T-helper 1 cell treated with Interleukin-12 subunit alpha and Interleukin-12 subunit beta and Interleukin-4 antibody, amounts not matched to agents 30 μg/mL and 1 μg/mL, for 36 hours (primary cell): ENCODE data around the gene MAPKAPK3.

ENCODE experiments used
- H3K27ac Mint-ChIP-seq: one replicate; pipeline ENCODE4 v1.8.0; 2021; ENCODE audit warnings: mild to moderate bottlenecking, mixed read lengths
- H3K27me3 Mint-ChIP-seq: one replicate; pipeline ENCODE4 v1.8.0; 2021; ENCODE audit warnings: low read depth, mixed read lengths
- H3K36me3 Mint-ChIP-seq: one replicate; pipeline ENCODE4 v1.8.0; 2021; ENCODE audit warnings: low read depth, mixed read lengths
- H3K4me1 Mint-ChIP-seq: one replicate; pipeline ENCODE4 v1.8.0; 2021; ENCODE audit warnings: low read depth, mixed read lengths
- H3K4me3 Mint-ChIP-seq: one replicate; pipeline ENCODE4 v1.8.0; 2021; ENCODE audit warnings: mild to moderate bottlenecking, moderate library complexity, mixed read lengths
- H3K9me3 Mint-ChIP-seq: one replicate; pipeline ENCODE4 v1.8.0; 2021; ENCODE audit warnings: mixed read lengths

MAPKAPK3 gene

DNA sequence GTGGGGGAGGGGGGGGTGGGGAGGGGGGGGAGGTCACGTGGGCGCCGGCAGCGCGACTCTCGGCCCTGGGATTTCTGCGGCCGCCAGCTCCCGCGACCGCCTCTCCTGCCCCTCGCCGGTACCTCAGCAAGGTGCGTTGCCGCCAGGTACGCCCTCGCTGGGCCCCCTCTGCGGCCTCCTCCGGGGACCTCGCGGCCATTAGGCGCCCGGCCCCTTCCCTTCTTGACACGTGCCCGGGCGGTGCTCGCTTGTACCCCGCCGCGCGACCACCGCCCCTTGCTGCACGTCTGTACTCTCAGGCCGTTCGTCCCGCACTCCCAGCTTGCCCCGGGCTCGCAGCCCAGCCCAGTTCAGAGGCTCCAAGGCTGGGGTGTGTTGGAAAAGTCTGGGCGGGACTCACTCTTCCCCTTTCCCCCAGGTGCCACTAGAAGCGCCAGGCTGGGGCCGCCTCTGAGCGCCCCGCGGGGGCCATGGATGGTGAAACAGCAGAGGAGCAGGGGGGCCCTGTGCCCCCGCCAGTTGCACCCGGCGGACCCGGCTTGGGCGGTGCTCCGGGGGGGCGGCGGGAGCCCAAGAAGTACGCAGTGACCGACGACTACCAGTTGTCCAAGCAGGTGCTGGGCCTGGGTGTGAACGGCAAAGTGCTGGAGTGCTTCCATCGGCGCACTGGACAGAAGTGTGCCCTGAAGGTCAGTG, at the start of gene MAPKAPK3:
Gene MAPKAPK3, plus strand, starts transcription at position 56 of the 696 bp plus-strand sequence. Its CDS starts 415 bp downstream, at position 471.
- Mint-ChIP-seq H3K9me3 (no peaks in the 10 kb centered on the region), H3K27ac (peak within 1 kb of the TSS; percentile 87), H3K27me3 (no peaks in the 10 kb centered on the region), H3K4me3 (peak within 1 kb of the TSS; percentile 94), H3K4me1 (peaks cover 67% of the 10 kb centered on the region), H3K36me3 (peaks cover 43% of the 10 kb centered on the region)

DNA sequence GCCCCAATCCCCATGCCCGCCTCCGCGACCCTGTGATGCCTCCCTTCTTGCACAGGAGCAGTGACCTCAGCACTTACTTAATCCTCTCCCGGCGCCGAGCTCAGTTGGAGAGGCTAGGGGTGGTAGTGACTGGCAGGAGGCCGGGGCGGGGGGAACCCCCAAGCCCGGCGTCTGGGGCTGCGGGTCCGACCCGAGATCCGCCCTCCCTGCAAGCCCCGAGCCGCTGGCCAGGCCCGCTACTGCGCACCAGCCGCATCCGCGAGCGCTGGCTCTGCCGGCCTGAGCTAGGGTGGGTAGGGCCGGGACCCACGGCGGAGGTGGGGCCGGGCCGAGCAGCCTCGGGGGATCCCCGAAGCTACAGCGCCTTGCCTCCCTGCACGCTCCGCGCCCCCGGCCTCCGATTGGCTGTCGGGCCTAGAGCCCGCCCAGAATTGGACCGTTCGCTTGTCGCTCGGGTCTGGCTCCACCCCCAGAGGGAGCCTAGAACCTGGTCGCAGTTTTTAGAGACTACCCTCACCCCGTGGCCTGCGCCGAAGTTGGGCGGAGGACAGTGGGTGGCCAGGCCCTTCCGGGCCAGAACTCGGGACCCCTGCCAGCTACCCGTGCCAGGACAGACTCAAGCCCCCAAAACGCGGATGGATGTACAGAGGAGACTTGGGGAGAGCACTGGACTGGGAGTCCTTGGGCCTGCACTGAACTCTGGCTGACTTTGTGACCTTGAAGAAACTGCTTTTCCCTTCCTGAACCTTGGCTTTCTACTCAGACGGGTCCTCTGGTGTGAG, 49.4 kb upstream of the MAPKAPK3 start, which contains the start of gene C3orf18:
Gene C3orf18, minus strand, starts transcription at position 362 of the 782 bp plus-strand sequence. CDS start 2,048 bp downstream, outside the sequence.
- Mint-ChIP-seq H3K36me3 (peaks cover 33% of the 10 kb centered on the region), H3K4me1 (peaks cover 56% of the 10 kb centered on the region), H3K27me3 (no peaks in the 10 kb centered on the region), H3K4me3 (peak within 1 kb of the TSS; percentile 97), H3K27ac (peak within 1 kb of the TSS; percentile 94), H3K9me3 (no peaks in the 10 kb centered on the region)

GRCh38 chr3:50568947-50569749, 47.8 kb upstream of the MAPKAPK3 start, which contains the start of gene HEMK1:
Gene HEMK1, plus strand, starts transcription at chr3:50569522. Its CDS starts 1,583 bp downstream, at chr3:50571105.
- Mint-ChIP-seq H3K4me3 (peak within 1 kb of the TSS; percentile 97), H3K27ac (peak within 1 kb of the TSS; percentile 94), H3K9me3 (no peaks in the 10 kb centered on the region), H3K4me1 (peaks cover 63% of the 10 kb centered on the region), H3K36me3 (peaks cover 29% of the 10 kb centered on the region), H3K27me3 (no peaks in the 10 kb centered on the region)

DNA sequence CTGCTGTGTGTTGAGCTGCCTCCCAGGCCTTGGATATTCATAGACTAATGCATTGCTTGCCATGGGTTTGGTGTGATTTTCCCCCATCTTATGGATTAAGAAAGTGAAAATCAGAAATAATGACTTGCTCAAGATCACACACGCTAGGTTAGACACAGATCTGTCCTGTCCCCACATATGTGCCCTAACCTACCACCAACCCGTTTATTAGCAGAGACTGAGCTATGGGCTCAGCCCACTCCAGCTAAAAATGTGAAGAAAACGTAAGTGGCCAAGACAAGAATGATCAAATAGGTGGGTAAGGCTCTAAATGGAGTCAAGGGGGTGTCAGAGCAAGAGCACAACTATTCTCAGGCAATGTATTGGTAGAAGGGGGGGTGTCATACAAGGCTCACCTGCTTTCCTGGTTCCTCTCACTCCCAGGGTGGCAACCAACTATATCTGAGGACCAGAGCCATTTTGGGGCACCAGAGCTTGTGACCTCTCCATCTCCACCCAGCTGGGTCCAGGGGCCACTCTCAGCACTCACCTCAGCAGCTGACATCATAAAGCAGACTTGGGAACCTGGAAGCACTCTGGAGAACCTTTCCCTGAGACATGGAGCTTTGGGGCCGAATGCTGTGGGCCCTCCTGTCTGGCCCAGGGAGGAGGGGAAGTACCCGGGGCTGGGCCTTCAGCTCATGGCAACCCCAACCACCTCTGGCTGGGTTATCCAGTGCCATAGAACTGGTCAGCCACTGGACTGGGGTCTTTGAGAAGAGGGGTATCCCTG, 46.3 kb upstream of the MAPKAPK3 start:
- Mint-ChIP-seq H3K27me3 (no peaks in the 10 kb centered on the region), H3K36me3 (peaks cover 25% of the 10 kb centered on the region), H3K4me1 (peaks cover 69% of the 10 kb centered on the region), H3K27ac (peak overlapping the region; percentile 94), H3K9me3 (no peaks in the 10 kb centered on the region), H3K4me3 (peak overlapping the region; percentile 97)

DNA sequence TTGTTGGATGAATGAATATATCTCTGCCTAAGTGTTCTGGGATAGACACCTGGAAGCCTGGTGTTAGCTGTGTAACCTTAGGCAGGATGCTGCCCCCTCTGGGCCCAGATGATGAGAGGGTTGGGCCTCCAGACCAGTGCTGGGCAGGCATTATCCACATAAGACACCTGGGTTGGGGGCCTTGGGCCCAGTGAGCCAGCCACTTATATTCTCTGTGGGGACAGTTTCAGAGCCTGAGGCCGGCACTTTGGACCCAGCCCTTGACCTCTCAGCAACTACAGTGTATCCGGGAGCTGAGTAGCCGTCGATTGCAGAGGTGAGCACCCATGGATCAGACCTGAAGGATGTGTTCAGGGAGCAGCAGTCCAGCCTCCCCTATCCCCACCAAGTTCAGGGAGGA, 45.5 kb upstream of the MAPKAPK3 start:
- peak overlapping the region; percentile 94 for H3K27ac Mint-ChIP-seq
- no peaks in the 10 kb centered on the region for H3K27me3 Mint-ChIP-seq
- H3K4me1 Mint-ChIP-seq = peaks cover 67% of the 10 kb centered on the region
- H3K36me3 Mint-ChIP-seq = peaks cover 33% of the 10 kb centered on the region
- H3K9me3 Mint-ChIP-seq = no peaks in the 10 kb centered on the region
- H3K4me3 Mint-ChIP-seq = peak overlapping the region; percentile 97

- no peaks in the 10 kb centered on the region for H3K27me3 Mint-ChIP-seq
Observed at GRCh38 chr3:50572158-50572557, 44.8 kb upstream of the MAPKAPK3 start.

GRCh38 chr3:50572801-50573371, 44.1 kb upstream of the MAPKAPK3 start:
- no peaks in the 10 kb centered on the region for H3K9me3 Mint-ChIP-seq
- peak overlapping the region; percentile 97 for H3K4me3 Mint-ChIP-seq
- peak overlapping the region; percentile 92 for H3K27ac Mint-ChIP-seq
- H3K36me3 Mint-ChIP-seq = peaks cover 42% of the 10 kb centered on the region
- H3K27me3 Mint-ChIP-seq = no peaks in the 10 kb centered on the region
- H3K4me1 Mint-ChIP-seq = peaks cover 71% of the 10 kb centered on the region

More at GRCh38 chr3:50572158-50572557, 44.8 kb upstream of the MAPKAPK3 start:
- Mint-ChIP-seq H3K9me3 (no peaks in the 10 kb centered on the region), H3K36me3 (peaks cover 37% of the 10 kb centered on the region), H3K4me3 (peak overlapping the region; percentile 97), H3K27ac (peak overlapping the region; percentile 92), H3K4me1 (peaks cover 66% of the 10 kb centered on the region)

GRCh38 chr3:50573566-50574443, 43.1 kb upstream of the MAPKAPK3 start:
- Mint-ChIP-seq H3K27ac (peak overlapping the region; percentile 92), H3K4me3 (peak overlapping the region; percentile 97), H3K4me1 (peaks cover 68% of the 10 kb centered on the region), H3K36me3 (peaks cover 47% of the 10 kb centered on the region), H3K27me3 (no peaks in the 10 kb centered on the region), H3K9me3 (no peaks in the 10 kb centered on the region)

DNA sequence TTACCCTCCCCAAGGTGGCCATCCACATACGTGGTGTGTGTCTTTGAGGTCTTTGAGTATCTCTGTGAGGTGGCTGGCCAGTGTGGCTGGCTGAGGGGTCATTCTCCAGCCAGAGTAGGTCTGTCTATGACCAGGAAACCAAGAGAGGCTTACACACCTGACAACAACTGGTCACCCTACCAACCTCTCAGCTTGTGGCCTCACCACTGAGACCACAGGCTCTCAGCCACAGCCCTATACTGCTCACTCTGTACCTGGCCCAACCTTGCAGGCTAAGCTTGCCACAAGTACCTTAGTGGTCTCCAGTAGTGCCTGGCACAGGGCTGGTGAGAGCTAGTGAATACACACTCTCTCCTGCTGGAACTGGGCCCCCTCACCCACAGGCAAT, 42.5 kb upstream of the MAPKAPK3 start:
- Mint-ChIP-seq H3K9me3 (no peaks in the 10 kb centered on the region), H3K36me3 (peaks cover 52% of the 10 kb centered on the region), H3K27me3 (no peaks in the 10 kb centered on the region), H3K4me1 (peaks cover 69% of the 10 kb centered on the region), H3K4me3 (peak overlapping the region; percentile 53), H3K27ac (peak overlapping the region; percentile 92)

DNA sequence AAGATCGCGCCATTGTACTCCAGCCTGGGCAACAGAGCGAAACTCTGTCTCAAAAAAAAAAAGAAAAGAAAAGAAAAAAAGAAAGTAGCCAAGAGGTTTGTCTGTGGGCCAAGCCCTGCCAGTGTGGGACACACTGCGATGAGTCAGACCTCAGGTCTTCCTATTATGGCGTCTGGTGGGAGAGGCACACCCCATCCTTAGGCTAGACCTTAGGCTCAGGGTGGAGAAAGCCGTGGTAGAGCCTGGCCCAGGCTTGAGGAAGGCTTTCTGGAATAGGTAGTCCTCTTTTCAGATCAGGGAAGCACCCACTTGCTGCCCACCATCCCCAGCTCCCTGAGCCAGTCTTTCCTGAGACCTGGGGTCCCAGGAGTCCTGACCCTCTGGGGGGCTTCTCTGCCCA, 41.6 kb upstream of the MAPKAPK3 start:
- Mint-ChIP-seq H3K27ac (peak overlapping the region; percentile 76), H3K4me3 (peak overlapping the region; percentile 51)

DNA sequence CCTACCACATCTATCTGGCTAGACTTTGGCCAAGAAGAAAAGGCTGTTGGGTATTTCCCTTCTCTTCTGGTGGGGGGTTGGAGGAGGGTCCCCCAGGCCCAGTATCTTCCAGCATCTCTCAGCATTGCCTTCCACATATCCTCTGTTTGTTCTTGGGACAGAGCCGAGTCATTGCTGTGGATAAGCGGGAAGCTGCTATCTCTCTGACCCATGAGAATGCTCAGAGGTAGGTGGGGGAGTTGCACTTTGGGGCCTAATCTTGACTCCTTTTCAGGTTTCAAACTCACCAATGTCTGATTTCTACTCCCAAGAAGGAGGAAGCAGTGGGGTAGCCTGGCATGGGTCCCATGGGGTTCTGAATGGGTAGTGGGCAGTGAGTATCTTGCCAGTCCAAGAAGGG, 39.6 kb upstream of the MAPKAPK3 start:
- H3K36me3 Mint-ChIP-seq = peaks cover 45% of the 10 kb centered on the region
- H3K27ac Mint-ChIP-seq = peak overlapping the region; percentile 46

More for the DNA sequence above, 41.6 kb upstream of the MAPKAPK3 start:
- no peaks in the 10 kb centered on the region for H3K9me3 Mint-ChIP-seq
- no peaks in the 10 kb centered on the region for H3K27me3 Mint-ChIP-seq
- H3K36me3 Mint-ChIP-seq = peaks cover 50% of the 10 kb centered on the region
- H3K4me1 Mint-ChIP-seq = peaks cover 69% of the 10 kb centered on the region

DNA sequence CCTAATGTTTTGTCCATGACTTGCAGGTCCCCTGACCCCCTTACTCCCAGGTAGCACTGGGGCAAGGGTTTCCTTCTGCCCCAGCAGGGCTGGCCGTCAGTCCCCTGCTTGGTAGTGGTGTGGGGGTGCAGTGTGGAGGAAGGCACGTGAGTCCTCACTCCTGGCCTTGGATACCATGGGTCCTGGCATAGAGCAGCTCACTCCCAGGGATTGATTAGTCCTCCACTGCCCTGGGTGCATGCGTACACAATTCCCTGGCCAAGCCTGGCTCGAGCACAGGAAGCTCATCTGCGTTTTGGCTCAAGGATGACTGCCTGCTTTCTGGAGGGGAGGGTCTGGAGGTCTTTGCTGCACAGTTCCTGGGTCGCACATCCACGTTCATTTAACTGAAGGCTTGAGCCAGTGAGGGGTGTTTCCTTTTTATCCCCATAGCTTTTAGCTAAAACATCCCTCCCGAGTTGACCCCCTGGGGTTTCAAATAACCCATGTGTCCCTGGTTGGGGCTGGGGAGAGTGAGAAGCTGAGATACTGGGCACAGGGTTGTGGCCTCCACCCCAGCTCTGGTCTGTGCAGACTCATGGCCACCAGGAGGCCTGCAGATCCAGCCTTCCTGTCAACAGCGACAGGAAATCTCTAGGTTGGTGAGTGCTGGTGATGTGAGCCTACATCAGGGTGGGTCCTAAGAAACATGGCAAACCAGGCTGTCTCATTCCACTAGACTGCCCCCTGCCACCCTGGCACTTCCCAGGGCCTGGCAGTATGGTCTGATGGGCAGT, 36.1 kb upstream of the MAPKAPK3 start:
- peaks cover 49% of the 10 kb centered on the region for H3K4me1 Mint-ChIP-seq
- H3K36me3 Mint-ChIP-seq = peaks cover 58% of the 10 kb centered on the region
- H3K4me3 Mint-ChIP-seq = no peak overlapping the region
- no peaks in the 10 kb centered on the region for H3K9me3 Mint-ChIP-seq
- H3K27me3 Mint-ChIP-seq = no peaks in the 10 kb centered on the region
- peak overlapping the region; percentile 81 for H3K27ac Mint-ChIP-seq

More for the DNA sequence above, 39.6 kb upstream of the MAPKAPK3 start:
- Mint-ChIP-seq H3K4me1 (peaks cover 62% of the 10 kb centered on the region), H3K4me3 (no peak overlapping the region), H3K27me3 (no peaks in the 10 kb centered on the region), H3K9me3 (no peaks in the 10 kb centered on the region)
